ENCODE results near the gene SORCS2.

DNA sequence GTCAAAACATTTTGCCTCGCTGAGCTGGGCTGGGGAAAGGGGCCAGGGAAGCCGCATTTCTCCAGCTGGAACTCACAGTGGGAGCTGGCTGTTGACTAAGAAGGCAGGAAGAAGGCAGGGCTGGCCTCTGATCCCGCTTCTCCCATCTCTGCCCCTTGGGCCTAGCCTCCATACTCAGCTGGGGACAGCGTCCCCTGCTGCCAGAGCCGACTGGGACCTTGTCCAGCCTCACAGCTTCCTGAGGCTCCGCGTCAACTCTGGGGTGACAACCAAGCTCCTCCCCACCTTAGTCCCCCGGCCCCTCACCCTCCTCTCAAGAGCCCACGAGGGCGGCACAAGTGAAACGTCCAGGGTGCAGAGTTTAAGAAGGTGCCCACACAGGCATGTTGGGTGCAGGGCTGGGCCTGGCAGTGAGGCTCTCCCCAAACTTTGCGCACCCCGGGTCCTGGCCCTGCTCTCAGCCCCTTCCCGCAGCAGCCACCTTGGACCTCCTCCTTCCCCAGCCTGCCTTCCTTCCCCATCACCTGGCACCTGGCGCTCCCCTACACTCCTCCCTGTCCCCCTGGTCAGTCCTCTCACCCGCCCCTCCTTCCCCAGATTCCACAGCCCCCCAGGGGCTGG is 141.6 kb downstream of the SORCS2 start:
- TF ChIP-seq, protein P1, sequence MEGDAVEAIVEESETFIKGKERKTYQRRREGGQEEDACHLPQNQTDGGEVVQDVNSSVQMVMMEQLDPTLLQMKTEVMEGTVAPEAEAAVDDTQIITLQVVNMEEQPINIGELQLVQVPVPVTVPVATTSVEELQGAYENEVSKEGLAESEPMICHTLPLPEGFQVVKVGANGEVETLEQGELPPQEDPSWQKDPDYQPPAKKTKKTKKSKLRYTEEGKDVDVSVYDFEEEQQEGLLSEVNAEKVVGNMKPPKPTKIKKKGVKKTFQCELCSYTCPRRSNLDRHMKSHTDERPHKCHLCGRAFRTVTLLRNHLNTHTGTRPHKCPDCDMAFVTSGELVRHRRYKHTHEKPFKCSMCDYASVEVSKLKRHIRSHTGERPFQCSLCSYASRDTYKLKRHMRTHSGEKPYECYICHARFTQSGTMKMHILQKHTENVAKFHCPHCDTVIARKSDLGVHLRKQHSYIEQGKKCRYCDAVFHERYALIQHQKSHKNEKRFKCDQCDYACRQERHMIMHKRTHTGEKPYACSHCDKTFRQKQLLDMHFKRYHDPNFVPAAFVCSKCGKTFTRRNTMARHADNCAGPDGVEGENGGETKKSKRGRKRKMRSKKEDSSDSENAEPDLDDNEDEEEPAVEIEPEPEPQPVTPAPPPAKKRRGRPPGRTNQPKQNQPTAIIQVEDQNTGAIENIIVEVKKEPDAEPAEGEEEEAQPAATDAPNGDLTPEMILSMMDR (IDR thresholded peaks at IDR 0.05): no peak
- TF ChIP-seq POLR2AphosphoS5 (IDR thresholded peaks at IDR 0.05) (no peak), POLR2A (IDR thresholded peaks at IDR 0.05) (no peak)

Measured in prostate gland (tissue), 2 donors.